Measurements from ENCODE around the gene ANXA7.

ANXA7 gene

DNA sequence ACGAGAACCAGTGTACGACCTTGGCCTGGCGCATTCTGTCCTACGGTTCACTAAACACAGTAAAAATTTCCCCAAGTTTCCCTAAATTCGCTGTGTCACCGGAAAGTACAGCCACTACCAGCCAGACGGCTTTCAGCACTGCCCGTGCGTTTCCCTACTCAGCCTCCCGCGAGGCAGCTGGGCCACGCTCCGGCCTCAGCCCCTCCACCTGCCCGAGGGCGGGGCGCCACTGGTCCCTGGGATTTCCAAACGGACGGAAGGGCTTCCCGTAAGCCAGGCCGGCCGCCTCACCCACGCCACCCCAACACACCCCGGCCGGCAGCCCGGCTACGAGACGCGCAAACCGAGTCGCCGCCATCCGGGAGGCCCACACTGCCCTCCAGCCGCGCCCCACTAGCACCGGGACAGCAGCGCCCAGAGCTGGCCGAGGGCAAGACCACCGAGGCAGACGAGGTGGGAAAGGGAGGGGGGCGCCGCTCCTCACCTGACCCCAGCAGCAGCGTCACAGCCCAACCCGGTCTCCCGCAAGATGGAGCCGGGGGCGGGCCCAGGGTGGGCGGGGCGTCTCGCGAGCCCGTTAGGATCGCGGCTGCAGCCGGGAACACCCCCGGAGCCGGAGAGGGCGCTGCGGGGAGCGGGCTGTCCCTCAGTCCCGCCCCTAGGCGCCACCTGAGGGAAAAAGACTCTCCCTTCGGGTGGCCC lies at the start of gene ANXA7:
TSS of gene ANXA7 (minus strand) at position 531 of the 702 bp plus-strand sequence. CDS start 13,202 bp downstream, outside the sequence.
- peak; percentile 84 for DNase-seq

DNA sequence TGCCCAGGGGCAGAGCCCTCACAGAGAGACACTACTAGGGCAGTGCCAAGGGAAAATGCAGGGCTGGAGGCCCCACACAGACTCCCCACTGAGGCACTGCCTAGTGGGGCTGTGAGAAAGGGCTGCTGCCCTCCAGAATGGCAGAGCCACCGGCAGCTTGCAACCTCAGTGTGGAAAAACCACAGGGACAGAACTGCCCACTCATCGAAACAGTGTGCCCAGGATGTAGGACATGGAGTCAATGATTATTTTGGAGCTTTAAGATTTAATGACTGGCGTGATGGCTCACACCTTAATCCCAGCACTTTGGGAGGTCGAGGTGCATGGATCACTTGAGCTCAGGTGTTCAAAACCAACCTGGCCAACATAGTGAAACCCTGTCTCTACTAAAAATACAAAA lies 47.0 kb upstream of the ANXA7 start:
- no peak for DNase-seq

- DNase-seq = no peak
These were observed 45.9 kb upstream of the ANXA7 start for GRCh38 chr10:73459683-73460314.

DNA sequence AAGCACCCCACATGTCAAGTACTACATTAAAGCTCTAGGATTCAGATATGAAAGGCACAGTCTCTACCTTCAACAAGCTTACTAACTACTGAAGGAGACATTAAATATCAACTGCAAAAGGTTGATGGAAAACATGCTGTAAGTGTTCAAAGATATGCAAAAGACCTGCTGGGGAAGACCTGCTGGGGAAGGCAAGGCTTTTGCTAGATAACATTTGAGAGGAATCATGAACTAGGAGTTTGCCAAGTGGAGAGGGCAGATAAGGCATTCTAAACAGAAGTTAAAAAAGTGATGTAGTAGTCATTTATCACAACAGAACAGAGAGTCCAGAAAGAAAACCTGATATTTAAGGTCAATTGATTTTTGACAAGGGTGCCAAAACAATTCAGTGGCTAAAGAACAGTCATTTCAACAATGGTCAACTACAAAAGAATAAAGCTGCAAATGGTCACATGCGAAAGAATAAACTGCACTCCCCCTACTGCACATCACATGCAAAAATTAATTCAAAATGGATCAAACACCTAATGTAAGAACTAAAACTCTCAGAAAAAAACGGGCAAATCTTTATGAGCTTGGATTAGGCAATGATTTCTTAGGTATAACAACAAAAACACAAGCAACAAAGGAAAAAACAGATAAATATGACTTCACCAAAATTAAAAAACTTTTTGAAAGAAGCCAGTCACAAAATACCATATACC lies 42.5 kb upstream of the ANXA7 start:
- DNase-seq = no peak

- no peak for DNase-seq
These were observed 35.3 kb upstream of the ANXA7 start for GRCh38 chr10:73449113-73449512.

- no peak for DNase-seq
These were observed 34.5 kb upstream of the ANXA7 start for GRCh38 chr10:73448384-73448783.

DNA sequence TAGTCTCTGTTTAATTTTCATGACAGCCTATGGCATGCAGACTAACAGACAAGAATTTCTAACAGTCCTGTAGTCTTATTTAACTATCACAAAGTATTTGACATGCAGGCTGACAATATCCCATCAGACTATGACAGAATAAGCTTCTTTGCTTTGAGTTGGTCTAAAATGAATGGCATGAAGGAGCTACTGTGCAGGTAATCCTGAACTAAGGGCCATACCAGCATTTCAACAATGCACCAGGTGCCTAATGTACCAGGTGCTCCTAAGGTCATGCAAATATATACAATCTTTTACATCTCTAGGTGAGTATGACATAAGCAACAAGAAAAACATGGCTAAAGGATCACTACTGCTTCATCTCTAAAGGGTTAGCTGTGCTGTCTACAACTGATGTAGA lies 33.1 kb upstream of the ANXA7 start:
- no peak for DNase-seq

DNA sequence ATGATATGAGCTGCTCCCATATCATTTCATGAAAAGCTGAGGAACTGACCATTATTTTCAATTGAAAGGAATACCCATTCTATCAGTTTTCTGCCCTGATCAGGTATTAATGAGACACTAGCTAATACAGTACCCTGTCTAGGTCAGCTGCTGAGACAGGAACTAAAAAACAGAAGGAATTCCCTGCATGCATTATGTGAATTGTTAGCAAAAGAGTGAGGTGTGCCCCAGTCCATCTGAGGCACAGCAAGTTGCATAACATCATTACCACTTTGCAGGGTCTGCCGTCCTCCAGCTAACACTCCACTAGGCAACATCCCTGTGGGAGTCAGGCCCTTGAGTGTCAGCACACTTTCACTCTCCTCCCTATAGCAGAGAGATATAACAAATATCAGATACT lies 30.6 kb upstream of the ANXA7 start:
- DNase-seq = no peak

DNA sequence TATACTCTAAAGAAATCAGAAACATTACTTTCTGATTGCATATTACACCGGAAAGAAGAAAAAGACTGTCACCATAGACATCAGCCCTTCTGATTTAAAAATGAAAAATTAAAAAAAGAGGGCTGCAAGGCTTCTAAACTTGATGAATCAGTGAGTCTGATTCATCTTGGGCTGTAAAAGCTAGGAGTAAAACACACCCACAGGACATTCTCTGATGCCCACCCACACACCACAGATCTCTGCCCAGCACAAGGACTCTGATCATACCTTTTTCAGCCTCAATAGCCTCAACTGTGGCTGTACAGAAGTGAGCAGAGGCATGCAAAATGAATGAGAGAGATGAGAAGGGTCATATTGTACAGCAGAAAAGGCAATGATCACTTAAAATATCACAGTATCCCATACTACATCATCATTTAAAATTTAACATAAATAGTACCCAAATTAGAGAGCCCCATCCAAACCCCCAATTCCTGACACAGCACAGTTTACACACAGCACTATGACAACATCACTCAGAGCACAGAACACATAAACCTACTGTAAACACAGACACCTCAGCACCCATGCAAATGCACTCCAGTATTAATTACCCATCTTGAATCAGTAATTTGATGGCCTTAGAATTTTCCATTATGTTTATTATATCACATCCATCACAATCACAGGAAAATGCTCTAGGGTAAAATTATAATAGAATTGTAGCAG lies 25.9 kb upstream of the ANXA7 start:
- DNase-seq = peak; percentile 4

DNA sequence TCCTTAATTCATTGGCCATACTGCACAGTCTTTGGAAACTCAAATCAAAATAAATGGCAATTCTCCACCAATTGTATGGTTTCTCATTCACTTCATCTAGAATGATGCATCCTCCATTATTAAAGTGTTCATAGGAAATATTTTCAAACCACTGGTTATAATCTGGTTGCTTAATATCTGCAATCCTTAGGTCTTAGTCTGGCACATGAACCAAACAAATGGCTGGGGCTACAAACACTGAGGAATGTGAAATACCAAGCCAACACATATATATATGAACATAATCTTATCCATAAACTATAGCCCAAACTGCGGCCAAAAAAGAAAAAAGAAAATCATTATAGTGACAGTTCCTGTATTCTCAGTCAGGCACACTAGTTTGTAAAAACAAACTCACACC lies 25.2 kb upstream of the ANXA7 start:
- DNase-seq = no peak

DNA sequence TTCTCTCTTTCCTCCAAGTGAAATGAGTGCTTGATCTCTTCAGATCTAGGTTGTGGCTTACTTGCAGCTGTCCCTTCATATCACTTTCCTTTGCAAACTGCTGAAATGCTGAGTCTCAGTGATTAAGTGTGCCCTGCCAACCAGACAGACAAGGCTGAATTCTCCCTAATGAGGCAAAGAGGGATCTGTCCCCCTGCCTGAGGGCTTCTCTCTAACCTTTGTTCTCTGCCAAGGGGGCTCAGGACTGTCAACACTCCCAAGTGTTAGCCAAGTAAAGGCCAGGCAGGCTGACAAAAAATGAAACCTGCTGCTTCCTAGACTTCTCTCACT lies 19.6 kb upstream of the ANXA7 start, which contains the start of gene MSS51:
TSS of gene MSS51 (minus strand) at position 24 of the 330 bp plus-strand sequence. CDS start 5,277 bp downstream, outside the sequence.
- DNase-seq = no peak

DNA sequence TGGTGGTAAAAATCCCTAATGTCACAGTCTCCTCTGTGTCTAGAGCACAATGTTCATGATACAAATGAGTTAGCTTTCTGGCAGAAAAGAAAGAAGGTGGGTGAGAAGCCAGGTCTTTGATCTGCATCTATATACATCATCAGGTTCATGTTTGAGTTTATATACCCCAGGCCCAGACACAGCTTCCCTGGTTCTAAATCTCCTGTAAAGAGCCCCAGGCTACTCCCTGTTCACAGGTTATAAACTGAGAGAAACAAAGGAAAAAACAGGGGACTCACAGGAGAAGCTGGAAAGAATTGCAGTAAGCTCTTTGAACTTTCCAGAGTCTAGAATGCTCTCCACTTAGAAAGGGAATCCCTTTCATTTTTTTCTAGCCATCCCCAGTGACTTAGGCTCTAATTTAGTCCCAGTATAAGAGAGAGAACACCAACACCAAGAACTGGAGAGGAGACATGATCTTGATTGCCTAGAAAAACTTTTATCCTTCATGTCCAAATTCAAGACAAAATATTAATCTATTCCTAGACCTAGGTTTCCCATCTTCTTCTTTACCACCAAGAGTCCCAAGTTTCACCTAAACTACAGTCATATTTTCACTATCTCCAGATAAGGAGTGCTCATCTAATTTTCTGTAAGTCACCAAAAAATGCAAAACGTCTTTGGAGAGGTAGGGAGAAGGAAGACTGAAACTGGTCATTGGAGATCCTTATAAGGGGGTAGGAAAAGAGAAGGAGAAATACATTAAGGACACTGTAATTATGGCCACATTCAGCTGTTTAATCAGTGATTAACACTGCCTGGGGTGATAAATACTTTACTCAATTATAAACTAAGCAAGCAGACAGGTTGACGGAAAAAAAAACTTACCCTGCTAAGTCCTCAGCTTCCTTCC lies 19.0 kb upstream of the ANXA7 start:
- DNase-seq = no peak

- no peak for DNase-seq
These were observed 12.5 kb upstream of the ANXA7 start for GRCh38 chr10:73426318-73426717.

DNA sequence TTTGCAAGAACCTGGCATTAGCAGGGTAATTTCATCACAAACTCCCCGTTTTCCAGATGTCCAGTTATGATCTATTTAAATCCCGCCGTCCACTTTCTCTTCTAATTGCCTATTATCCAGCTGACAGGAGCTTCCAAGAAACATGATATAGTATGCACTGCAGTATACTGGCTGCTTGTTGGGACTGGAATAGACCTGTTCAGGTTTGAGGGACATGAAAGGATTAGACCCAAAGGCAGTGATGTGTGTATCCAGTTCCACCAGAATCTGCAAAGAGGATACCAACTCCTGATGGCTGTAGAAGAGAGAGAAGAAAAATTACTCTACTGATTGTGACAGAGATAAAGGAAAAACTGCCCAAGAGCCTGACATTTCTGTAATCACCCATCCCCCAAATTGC lies 10.6 kb upstream of the ANXA7 start:
- DNase-seq = no peak

- DNase-seq = no peak
These were observed 9.5 kb upstream of the ANXA7 start for GRCh38 chr10:73423309-73423708.

DNA sequence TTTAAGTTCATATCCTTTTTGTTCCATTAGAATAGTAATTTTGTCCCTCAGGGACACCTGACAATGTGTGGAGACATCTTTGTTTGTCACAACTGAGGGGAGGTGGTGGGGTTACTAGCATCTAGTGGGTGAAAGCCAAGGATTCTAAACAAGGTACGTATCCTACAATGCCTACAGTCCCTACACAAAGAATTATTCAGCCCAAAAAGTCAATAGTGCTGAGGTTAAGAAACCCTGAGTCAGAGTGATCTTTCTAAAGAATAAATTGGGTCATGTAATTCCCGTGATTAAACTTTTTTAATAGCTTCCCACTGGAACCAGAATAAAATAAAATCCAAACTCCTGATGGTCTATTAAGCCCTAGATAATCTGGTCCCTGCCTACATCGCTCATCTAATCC lies 2.7 kb upstream of the ANXA7 start:
- no peak for DNase-seq

DNA sequence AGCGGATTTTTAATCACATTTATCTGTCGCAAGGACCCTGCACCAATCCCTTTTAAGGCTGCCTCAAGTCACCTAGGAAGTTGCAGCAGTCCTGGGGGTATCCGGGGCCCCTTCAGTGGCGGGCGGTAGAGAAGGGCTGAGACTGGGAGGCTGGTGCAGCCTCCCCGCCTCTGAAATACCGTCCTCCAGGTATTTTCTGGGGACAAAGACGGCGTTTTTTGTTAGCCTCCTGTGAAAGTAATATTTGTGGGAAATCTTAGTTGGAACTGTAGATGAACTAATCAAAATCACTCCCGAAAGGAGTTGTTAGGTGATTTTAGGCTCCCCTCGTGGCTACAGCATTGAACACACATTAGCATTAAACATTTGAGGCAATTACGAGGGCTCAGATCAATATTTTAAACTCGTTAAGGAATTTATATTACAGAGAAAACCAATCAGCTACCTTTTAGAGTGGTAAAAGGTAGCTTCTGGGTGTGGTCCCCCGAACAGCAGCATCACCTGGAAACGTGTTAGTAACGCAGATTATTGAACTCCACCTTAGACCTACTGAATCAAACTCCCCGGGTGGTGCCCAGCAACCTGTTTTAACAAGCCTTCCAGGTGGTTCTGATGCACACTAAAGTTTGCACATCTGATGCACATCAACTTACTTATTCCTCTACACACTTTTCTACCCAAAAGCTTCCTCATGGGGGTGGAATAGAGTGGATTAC lies 530 bp upstream of the ANXA7 start:
- no peak for DNase-seq

DNA sequence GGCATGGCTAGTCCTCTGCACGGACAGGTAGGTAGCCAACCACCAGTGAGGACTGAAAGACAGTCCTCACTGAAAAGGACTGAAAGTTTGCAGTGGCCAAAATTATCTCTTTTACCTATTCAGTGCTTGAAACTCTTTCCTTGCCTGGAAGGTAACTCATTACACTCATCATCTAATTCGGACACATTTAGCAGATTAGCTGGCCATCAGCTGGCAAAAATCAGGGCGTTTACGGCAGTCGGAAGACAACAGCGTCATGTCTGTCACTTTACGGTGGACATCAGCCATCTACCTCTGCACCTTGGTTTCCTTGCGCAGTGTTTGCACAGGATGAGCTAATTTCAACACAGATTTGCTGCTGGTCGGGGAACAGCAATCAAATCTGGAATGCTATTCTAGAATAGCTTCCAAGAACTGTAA lies 740 bp downstream of the ANXA7 start:
- DNase-seq = no peak

- no peak for DNase-seq
These were observed 3.0 kb downstream of the ANXA7 start for GRCh38 chr10:73410897-73411296.

DNA sequence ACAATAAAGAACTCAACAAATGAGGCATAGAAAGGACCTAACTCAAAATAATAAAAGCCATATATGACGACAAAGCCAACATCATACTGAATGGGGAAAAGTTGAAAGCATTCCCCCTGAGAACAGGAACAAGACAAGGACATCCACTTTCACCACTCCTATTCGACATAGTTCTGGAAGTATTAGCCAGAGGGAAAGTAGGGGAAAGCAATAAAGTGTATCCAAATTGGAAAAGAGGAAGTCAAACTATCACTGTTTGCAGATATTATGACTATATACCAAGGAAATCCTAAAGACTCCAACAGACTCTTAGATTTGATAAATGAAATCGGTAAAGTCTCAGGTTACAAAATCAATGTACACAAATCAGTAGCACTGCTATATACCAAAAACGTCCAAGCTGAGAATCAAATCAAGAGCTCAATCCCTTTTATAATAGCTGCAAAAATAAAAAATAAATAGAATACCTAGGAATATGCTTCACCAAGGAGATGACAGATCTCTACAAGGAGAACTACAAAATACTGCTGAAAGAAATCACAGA lies 4.8 kb downstream of the ANXA7 start:
- no peak for DNase-seq

- no peak for DNase-seq
These were observed 5.8 kb downstream of the ANXA7 start for GRCh38 chr10:73408061-73408460.

- no peak for DNase-seq
These were observed 6.4 kb downstream of the ANXA7 start for GRCh38 chr10:73407495-73407894.
